HL-60/S4 treated with phorbol 12-myristate 13-acetate at 8.2 ng/mL for 4 days and 3 days (cell line): Measurements from ENCODE around the gene ZNF800.
"Not testable (repeated sequence)": the region's sequence is repeated elsewhere in the genome, so short reads cannot be mapped to it uniquely, and the experiment has no call there.

Experiments used
- in situ Hi-C: fragments of 300-500 bp; cut with MboI; formaldehyde crosslinking; loops from 2 replicates; pipeline ENCODE4 v1.15.0; 2022; ENCODE audit warnings: low sequenced_read_pairs

ZNF800 gene, protein sequence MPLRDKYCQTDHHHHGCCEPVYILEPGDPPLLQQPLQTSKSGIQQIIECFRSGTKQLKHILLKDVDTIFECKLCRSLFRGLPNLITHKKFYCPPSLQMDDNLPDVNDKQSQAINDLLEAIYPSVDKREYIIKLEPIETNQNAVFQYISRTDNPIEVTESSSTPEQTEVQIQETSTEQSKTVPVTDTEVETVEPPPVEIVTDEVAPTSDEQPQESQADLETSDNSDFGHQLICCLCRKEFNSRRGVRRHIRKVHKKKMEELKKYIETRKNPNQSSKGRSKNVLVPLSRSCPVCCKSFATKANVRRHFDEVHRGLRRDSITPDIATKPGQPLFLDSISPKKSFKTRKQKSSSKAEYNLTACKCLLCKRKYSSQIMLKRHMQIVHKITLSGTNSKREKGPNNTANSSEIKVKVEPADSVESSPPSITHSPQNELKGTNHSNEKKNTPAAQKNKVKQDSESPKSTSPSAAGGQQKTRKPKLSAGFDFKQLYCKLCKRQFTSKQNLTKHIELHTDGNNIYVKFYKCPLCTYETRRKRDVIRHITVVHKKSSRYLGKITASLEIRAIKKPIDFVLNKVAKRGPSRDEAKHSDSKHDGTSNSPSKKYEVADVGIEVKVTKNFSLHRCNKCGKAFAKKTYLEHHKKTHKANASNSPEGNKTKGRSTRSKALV

GRCh38 chr7:127392566-127393367 lies at the start of gene ZNF800:
Gene ZNF800 (minus strand): TSS chr7:127392708. CDS start chr7:127391557, 1,151 bp downstream.
- in situ Hi-C loops = no loop called here

GRCh38 chr7:127440206-127440605 lies 47.7 kb upstream of the ZNF800 start:
- in situ Hi-C loops = no loop called here

- in situ Hi-C loops = no loop called here
Observed at GRCh38 chr7:127438836-127439235, 46.3 kb upstream of the ZNF800 start.

GRCh38 chr7:127437837-127438236 lies 45.3 kb upstream of the ZNF800 start:
- in situ Hi-C loops = no loop called here

GRCh38 chr7:127437241-127437640 lies 44.7 kb upstream of the ZNF800 start:
- in situ Hi-C loops = no loop called here

GRCh38 chr7:127429281-127429680 lies 36.8 kb upstream of the ZNF800 start:
- in situ Hi-C loops = not testable (repeated sequence)

- in situ Hi-C loops = no loop called here
Observed at GRCh38 chr7:127419196-127419595, 26.7 kb upstream of the ZNF800 start.

DNA sequence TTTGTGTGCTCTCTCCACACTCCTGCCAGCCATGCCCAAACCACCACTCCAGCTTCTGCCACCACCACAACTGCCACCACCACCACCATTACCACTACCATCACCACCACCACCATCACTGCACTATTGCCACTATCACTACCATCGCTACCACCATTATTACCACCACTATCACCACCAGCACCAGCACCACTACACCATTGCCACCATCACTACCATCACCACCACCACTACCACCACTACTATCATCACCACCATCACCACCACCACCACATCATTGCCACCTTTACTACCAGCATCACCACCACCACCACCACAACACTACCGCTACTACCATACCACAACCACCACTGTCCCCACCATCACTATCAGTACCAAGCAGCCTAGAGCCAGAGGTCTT lies 26.0 kb upstream of the ZNF800 start:
- in situ Hi-C loops = no loop called here

GRCh38 chr7:127417346-127417745 lies 24.8 kb upstream of the ZNF800 start:
- in situ Hi-C loops = no loop called here

GRCh38 chr7:127415060-127415742 lies 22.7 kb upstream of the ZNF800 start:
- in situ Hi-C loops = no loop called here

DNA sequence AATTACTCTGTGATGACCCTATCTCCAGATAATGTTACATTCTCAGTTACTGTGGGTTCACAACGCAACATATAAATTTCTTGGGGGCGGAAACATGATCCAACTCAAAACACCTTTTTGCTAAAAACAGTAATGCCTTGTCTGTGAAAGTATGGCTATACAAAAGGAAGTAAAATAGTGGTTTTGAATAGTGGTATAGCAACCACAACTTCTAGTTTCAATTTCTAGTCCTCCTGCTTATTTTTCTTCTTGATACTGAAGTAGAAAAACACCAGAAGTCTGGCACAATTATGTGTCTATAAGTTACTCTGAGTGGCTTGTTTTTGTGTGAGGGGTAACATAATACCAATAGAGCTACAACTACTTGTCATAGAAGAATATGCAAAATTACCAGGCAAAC lies 21.5 kb upstream of the ZNF800 start:
- in situ Hi-C loops = no loop called here

DNA sequence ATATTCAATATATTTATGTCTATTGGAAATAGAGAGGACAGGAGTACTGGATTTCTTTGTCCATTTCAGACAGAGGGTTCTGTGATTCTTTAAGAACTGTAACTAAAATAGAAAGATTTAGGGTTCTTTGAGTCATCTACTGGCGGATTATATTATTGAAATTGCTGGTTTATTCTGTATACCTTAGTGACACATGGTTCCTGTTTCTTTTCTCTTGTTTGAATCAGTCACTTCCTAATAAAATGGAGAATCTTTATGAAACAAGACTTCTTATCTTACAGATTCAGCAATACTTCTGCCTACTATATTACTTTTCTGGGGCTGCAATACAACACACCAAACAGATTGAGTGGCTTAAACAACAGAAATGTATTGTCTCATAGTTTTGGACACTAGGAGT lies 20.8 kb upstream of the ZNF800 start:
- in situ Hi-C loops = no loop called here

GRCh38 chr7:127411176-127411575 lies 18.7 kb upstream of the ZNF800 start:
- in situ Hi-C loops = no loop called here

- in situ Hi-C loops = no loop called here
Observed at GRCh38 chr7:127409629-127410028, 17.1 kb upstream of the ZNF800 start.

DNA sequence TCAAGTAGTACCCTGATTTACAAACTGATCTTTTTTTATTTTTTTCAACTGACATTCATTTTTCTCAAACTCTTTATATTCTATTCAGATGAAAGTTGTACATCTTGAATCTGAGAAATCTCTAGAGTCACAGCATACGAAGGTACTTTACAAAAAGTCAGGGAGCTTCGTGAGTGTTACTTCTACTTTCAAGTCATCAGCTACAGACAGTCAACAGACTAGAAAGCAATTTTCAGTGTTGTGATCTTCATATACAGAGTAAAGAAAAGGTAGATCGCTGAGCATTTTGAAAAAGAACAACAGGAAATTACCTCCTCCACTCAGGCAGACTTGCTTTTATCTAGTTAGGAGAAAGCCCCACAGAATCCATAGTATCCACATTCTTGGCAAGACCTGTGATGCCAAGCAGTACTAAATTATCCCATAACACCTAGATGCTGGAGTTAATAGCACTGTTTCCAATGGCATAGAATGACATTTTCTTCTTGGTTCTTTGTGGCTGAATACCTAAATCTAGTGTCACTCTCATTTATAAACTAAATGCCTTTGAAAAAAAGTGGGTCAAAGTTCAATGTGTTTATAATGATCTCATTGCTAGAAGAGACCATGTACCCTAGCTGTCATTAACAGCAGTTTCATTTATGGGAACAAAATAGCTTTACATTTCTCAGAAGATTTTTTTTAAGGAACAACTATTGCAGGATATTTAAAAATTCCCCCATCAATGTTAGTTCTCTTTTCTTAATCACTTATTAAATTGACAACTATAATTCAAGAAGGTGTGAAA lies 12.0 kb upstream of the ZNF800 start:
- in situ Hi-C loops = no loop called here

- in situ Hi-C loops = no loop called here
Observed at GRCh38 chr7:127396184-127396583, 3.7 kb upstream of the ZNF800 start.

- in situ Hi-C loops = not testable (repeated sequence)
Observed at GRCh38 chr7:127395104-127395503, 2.6 kb upstream of the ZNF800 start.

- in situ Hi-C loops = no loop called here
Observed at GRCh38 chr7:127393368-127394058, 1.0 kb upstream of the ZNF800 start.

- in situ Hi-C loops = no loop called here
Observed at GRCh38 chr7:127392182-127392565, 334 bp downstream of the ZNF800 start.
